Esophagus squamous epithelium (tissue), 4 donors: Measurements from ENCODE around the gene CDK8.

ENCODE experiments used
- CTCF ChIP-seq, 6 experiments: fragments of 450-650 bp in 4 of 6; fragments of 200-600 bp in 2 of 6; sonication (generic) in 2 of 6; IDR thresholded peaks; one replicate each; pipeline ENCODE4 v1.5.1; 2016 to 2019; ENCODE audit warnings: antibody characterized with exemption in 6 of 6, mild to moderate bottlenecking in 4 of 6, moderate library complexity in 4 of 6
- POLR2A ChIP-seq, 4 donors: fragments of 450-650 bp; IDR thresholded peaks; one replicate each; pipeline ENCODE4 v1.6.1; 2017; ENCODE audit warnings: antibody characterized with exemption in 4 of 4, mild to moderate bottlenecking in 4 of 4, moderate library complexity in 3 of 4

DNA sequence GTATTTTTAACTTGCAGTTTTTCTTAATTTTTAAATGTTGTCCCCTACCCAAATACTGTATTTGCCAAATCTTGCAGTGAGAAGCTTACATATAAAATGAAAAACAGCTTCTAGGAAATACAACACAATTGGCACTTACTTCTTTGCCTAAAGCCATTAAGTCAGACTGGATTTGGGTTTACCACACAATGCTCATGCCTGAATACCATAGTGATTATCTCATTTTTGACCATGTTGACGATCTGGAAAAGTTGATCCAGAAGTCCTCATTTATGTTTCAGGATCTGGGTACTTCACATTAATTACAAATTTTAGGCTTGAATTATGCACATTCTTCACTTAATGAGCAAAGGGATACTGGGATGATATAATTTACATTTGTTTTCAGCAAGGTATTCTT is 34.2 kb upstream of the CDK8 start:
- TF ChIP-seq POLR2A (IDR thresholded peaks at IDR 0.05), result no peak
- TF ChIP-seq CTCF (IDR thresholded peaks at IDR 0.05), result no peak
